IMR-90 (cell line): ENCODE measurements around the gene KIF13A. TPM values are rescaled to one million over a fixed set of nuclear protein-coding genes. Genes with fewer than 3 reads are reported as not detected.

Experiments
- ATAC-seq: fragments of 200-7000 bp; cut with Tn5 transposase; 2 replicates; pipeline ENCODE4 v1.9.1; 2020; ENCODE audit warnings: low read depth, mild to moderate bottlenecking, moderate library complexity
- BruUV-seq: library from RNA; stranded (reverse); fragments of 400-500 nt; replicated peaks from 2 replicates; lab custom pipeline; 2021; lab: Mats Ljungman, UMichigan
- CTCF ChIA-PET: fragments of 300-600 bp; formaldehyde crosslinking; extraction: SDS; loops from one replicate; lab custom pipeline; 2021; ENCODE audit warnings: antibody characterized with exemption; lab: Yijun Ruan, JAX
- POLR2A ChIA-PET: fragments of 300-600 bp; sonication (Branson Sonifier 250); formaldehyde crosslinking; loops from one replicate; lab custom pipeline; 2022; ENCODE audit warnings: antibody characterized with exemption; ENCODE audit not compliant: unreplicated experiment; lab: Charles Lee
- DNase-seq: peaks from one replicate; pipeline ENCODE4 v3.0.0; 2013
- H2AFZ ChIP-seq: replicated peaks from 2 replicates; pipeline ENCODE3; 2013; ENCODE audit warnings: low read length, mild to moderate bottlenecking; ENCODE audit not compliant: poor library complexity
- H2AK5ac ChIP-seq: 2 replicates; pipeline ENCODE4 v1.6.1; 2013; ENCODE audit warnings: low read depth, low read length, inconsistent platforms
- H2AK9ac ChIP-seq: replicated peaks from 2 replicates; pipeline ENCODE3; 2013; ENCODE audit warnings: mild to moderate bottlenecking, low read depth, low read length, moderate library complexity; ENCODE audit not compliant: poor library complexity
- H2BK120ac ChIP-seq: 2 replicates; pipeline ENCODE4 v1.6.1; 2013; ENCODE audit warnings: low read depth, low read length, inconsistent platforms
- H2BK15ac ChIP-seq: 3 replicates; pipeline ENCODE4 v1.6.1; 2013; ENCODE audit warnings: low read depth, low read length, inconsistent platforms
- H2BK20ac ChIP-seq: 2 replicates; pipeline ENCODE4 v1.6.1; 2013; ENCODE audit warnings: low read depth, mild to moderate bottlenecking, inconsistent platforms, low read length, moderate library complexity
- H2BK5ac ChIP-seq: 2 replicates; pipeline ENCODE4 v1.6.1; 2013; ENCODE audit warnings: mild to moderate bottlenecking, low read depth, low read length, inconsistent platforms; ENCODE audit not compliant: poor library complexity, severe bottlenecking
- H3K14ac ChIP-seq: replicated peaks from 2 replicates; pipeline ENCODE4 v1.6.1; 2013; ENCODE audit warnings: low read depth, low read length, inconsistent platforms
- H3K18ac ChIP-seq: 2 replicates; pipeline ENCODE4 v1.6.1; 2013; ENCODE audit warnings: low read depth, low read length, control low read depth
- H3K23ac ChIP-seq: 2 replicates; pipeline ENCODE4 v1.6.1; 2013; ENCODE audit warnings: low read depth, low read length, inconsistent platforms
- H3K27ac ChIP-seq: 2 replicates; pipeline ENCODE4 v1.5.1; 2013; ENCODE audit warnings: mild to moderate bottlenecking, control low read depth, low read length; ENCODE audit not compliant: insufficient read depth
- H3K27me3 ChIP-seq: 2 replicates; pipeline ENCODE4 v1.6.1; 2013; ENCODE audit warnings: low read length; ENCODE audit not compliant: control insufficient read depth, insufficient read depth
- H3K36me3 ChIP-seq: 2 replicates; pipeline ENCODE4 v1.6.1; 2013; ENCODE audit warnings: low read length, mixed read lengths; ENCODE audit not compliant: control insufficient read depth, insufficient read depth
- H3K4ac ChIP-seq: 2 replicates; pipeline ENCODE4 v1.6.1; 2013; ENCODE audit warnings: low read depth, low read length, inconsistent platforms
- H3K4me1 ChIP-seq: 2 replicates; pipeline ENCODE4 v1.6.1; 2013; ENCODE audit warnings: low read length, mixed read lengths; ENCODE audit not compliant: control insufficient read depth, insufficient read depth
- H3K4me2 ChIP-seq: 2 replicates; pipeline ENCODE4 v1.6.1; 2013; ENCODE audit warnings: low read depth, mild to moderate bottlenecking, control low read depth, low read length, moderate library complexity
- H3K4me3 ChIP-seq: 2 replicates; pipeline ENCODE4 v1.5.1; 2013; ENCODE audit warnings: low read depth, mild to moderate bottlenecking, control low read depth, low read length, moderate library complexity; ENCODE audit not compliant: insufficient read depth
- H3K56ac ChIP-seq: 2 replicates; pipeline ENCODE4 v1.6.1; 2013; ENCODE audit warnings: low read length, inconsistent platforms; ENCODE audit not compliant: insufficient read depth; ENCODE audit errors: extremely low read depth
- H3K79me1 ChIP-seq, 2 experiments: 2 replicates each; pipeline ENCODE4 v1.6.1; 2013; ENCODE audit warnings: low read length in 2 of 2, inconsistent platforms in 1 of 2, low read depth in 1 of 2
- H3K9ac ChIP-seq: 2 replicates; pipeline ENCODE4 v1.6.1; 2013; ENCODE audit warnings: low read depth, low read length, control low read depth
- H3K9me1 ChIP-seq: 2 replicates; pipeline ENCODE4 v1.6.1; 2013; ENCODE audit warnings: low read length, inconsistent platforms; ENCODE audit not compliant: insufficient read depth
- H3K9me3 ChIP-seq: 2 replicates; pipeline ENCODE4 v1.6.1; 2013; ENCODE audit warnings: low read length; ENCODE audit not compliant: control insufficient read depth, insufficient read depth
- H4K20me1 ChIP-seq: 2 replicates; pipeline ENCODE4 v1.6.1; 2013; ENCODE audit warnings: low read length, inconsistent platforms; ENCODE audit not compliant: insufficient read depth
- H4K5ac ChIP-seq: 2 replicates; pipeline ENCODE4 v1.6.1; 2013; ENCODE audit warnings: mild to moderate bottlenecking, low read depth, low read length, control low read depth
- H4K8ac ChIP-seq, 2 experiments: 2 replicates each; pipeline ENCODE4 v1.6.1; 2013; ENCODE audit warnings: low read depth in 2 of 2, low read length in 2 of 2, control low read depth in 1 of 2, inconsistent platforms in 1 of 2
- H4K91ac ChIP-seq: 2 replicates; pipeline ENCODE4 v1.6.1; 2013; ENCODE audit warnings: low read depth, low read length, inconsistent platforms; ENCODE audit not compliant: insufficient read depth
- CTCF ChIP-seq: conservative IDR thresholded peaks from 2 replicates; pipeline ENCODE4 v1.5.1; 2012; ENCODE audit warnings: mild to moderate bottlenecking, low read depth, low read length, improper control_type of control experiment
- NFE2L2 ChIP-seq: fragments of 150-350 bp; IDR thresholded peaks from 2 replicates; pipeline ENCODE4 v1.6.1; 2016; ENCODE audit warnings: low read depth, mild to moderate bottlenecking, low read length
- POLR2A ChIP-seq: IDR thresholded peaks from 2 replicates; pipeline ENCODE4 v1.6.1; 2012; ENCODE audit warnings: mild to moderate bottlenecking, low read depth, low read length
- SMC3 ChIP-seq: fragments of 150-350 bp; IDR thresholded peaks from 2 replicates; pipeline ENCODE4 v1.6.1; 2016; ENCODE audit warnings: low read depth, mild to moderate bottlenecking, antibody characterized with exemption, low read length, moderate library complexity
- WGBS, 2 experiments: methylation state at CpG; one replicate each; pipeline versions ENCODE4 v1.1.5 to v1.1.7; 2013; ENCODE audit warnings: missing lambda C conversion rate in 2 of 2; ENCODE audit not compliant: insufficient read length in 1 of 2; ENCODE audit errors: extremely low coverage in 2 of 2; 5-methylcytosine and 5-hydroxymethylcytosine counted together
- dilution Hi-C: fragments of 300-500 bp; cut with HindIII; formaldehyde crosslinking; loops from one replicate; pipeline ENCODE4 v1.14.3; 2018; ENCODE audit warnings: low sequenced_read_pairs; ENCODE audit not compliant: unreplicated experiment
- in situ Hi-C: fragments of 300-500 bp; cut with MboI; formaldehyde crosslinking; loops from 3 replicates; pipeline ENCODE4 v1.14.3; 2019; ENCODE audit warnings: low sequenced_read_pairs, inconsistent platforms, mixed read lengths
- intact Hi-C: fragments of 100-400 bp; cut with micrococcal nuclease; formaldehyde crosslinking; loops from 2 replicates; pipeline ENCODE4 v1.10.0; 2022
- polyA plus RNA-seq, 3 experiments: library from polyadenylated mRNA; depleted of rRNA; stranded (reverse); fragments of >200 nt; gene quantifications; 2 replicates each; pipeline ENCODE4 v1.2.3, GENCODE V29; 2012; ENCODE audit warnings: low replicate concordance in 1 of 3
- total RNA-seq: library from RNA; depleted of rRNA; stranded (reverse); fragments of >200 nt; gene quantifications from 2 replicates; pipeline ENCODE4 v1.2.3, GENCODE V29; 2012

KIF13A gene
- total and polyA plus RNA-seq, 2 of the 4 experiments (the other 2 are of a cell fraction), result 23.3 to 51.8 TPM

DNA sequence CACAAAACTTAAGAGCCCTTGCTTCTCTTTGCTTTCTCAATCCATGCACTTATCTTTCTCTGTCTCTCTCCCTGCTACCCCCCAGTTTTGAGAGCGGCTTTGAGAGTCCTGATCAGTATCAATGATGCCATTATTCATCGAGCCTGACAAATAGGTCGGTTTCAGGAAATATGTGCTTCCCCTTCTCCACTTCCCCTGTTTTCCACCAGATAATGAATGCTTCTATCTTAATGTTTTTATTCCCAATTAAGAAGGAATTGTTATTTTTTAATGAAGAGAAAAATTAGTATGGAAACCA lies 117.7 kb downstream of the KIF13A start (continued):
- TF ChIP-seq CTCF (no peak), SMC3 (no peak)

DNA sequence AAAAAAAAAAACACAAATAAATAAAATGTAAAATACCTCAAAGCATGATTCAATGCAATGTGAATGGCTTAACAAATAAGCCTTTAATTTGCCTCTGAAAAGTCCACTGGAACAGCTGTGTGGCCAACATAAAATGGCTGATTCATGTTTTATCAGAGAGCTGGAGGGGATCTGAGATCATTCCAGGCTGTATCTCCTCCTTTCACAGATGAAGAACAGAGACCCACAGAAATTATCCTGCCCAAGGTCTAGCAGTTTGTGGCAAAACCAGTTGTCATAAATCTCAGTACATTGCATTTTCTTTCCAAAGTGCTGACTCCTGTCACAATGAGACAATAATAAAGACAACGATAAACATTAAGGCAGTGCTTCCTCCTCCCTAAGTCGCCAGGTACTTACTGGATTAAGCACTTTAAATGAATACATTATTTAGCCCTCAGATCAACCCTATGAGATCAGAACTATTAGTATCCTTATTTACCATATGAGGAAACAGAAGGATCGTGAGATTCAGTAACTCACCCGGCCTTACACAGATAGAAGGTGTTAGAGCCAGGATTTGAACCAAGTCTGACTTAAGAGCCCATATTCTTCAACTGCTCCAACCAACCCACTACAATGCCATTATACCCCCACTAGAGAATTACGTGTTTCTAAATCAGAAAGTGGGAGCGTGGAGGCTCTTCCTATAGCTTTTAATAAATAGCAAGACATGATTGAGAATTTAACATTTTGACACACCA lies 118.3 kb downstream of the KIF13A start:
- Histone ChIP-seq H3K79me1 (peaks cover 13 to 46% of the 10 kb centered on the region in 2 experiments), H2BK120ac (peak overlapping the region; percentile 35; the same call in 1 of the 2 replicates), H4K5ac (peak overlapping the region; percentile 22; the same call in 1 of the 2 replicates), H2BK20ac (no peak overlapping the region), H2BK15ac (no peak overlapping the region), H3K4me2 (no peak overlapping the region; the same call in 1 of the 2 replicates), H4K91ac (no peak overlapping the region), H2AK5ac (no peak overlapping the region), H3K27ac (no peak overlapping the region), H3K4me3 (no peak overlapping the region), H4K20me1 (peaks cover 12% of the 10 kb centered on the region), H3K4me1 (peaks cover 15% of the 10 kb centered on the region), H2BK5ac (peak overlapping the region; percentile 57), H3K36me3 (no peaks in the 10 kb centered on the region), H3K56ac (no peak overlapping the region), H3K23ac (peak overlapping the region; percentile 55), H3K14ac (peak overlapping the region; percentile 42), H3K9me3 (no peaks in the 10 kb centered on the region), H4K8ac (0 out of 4 replicates have a peak overlapping the region, but pooled peaks of 1 of the 2 experiments have one; percentile 1), H3K9me1 (peaks cover 12% of the 10 kb centered on the region), H3K18ac (peak overlapping the region; percentile 31; the same call in 1 of the 2 replicates), H3K27me3 (no peaks in the 10 kb centered on the region), H3K4ac (peak overlapping the region; percentile 6; the same call in 1 of the 2 replicates), H2AK9ac (no peak overlapping the region), H2AFZ (no peak overlapping the region), H3K9ac (no peak overlapping the region)
- intact Hi-C loops, result loop anchor here (5.0 kb wide), 2 partner anchors 38 to 118 kb away; partner anchors contain the start of gene KIF13A
- BruUV-seq, result no TSS peak
- dilution Hi-C loops, result no loop called here
- WGBS, 2 experiments, result no CpG with 5 or more reads among the region's 6 CpGs
- TF ChIP-seq POLR2A (no peak), SMC3 (no peak), NFE2L2 (peak; percentile 41; the same call in 1 of the 2 replicates)
- CTCF ChIA-PET, result no interaction called here
- in situ Hi-C loops, result loop anchor here (10.0 kb wide), 1 partner anchor 116 kb away; the partner anchor contains the start of gene KIF13A
- POLR2A ChIA-PET, result no interaction called here
- peak; percentile 8; the same call in 1 of the 2 replicates for ATAC-seq
- DNase-seq, result peak; percentile 77
